Cardiac septum (tissue), 1 donor: ENCODE measurements around the gene CASP8. TPM values are rescaled to one million over a fixed set of nuclear protein-coding genes. Genes with fewer than 3 reads are reported as not detected.
"Not testable (repeated sequence)": the region's sequence is repeated elsewhere in the genome, so short reads cannot be mapped to it uniquely, and the experiment has no call there.

Experiments used
- DNase-seq: peaks from one replicate; pipeline ENCODE4 v3.0.0-alpha.2; 2020; ENCODE audit warnings: low spot score
- intact Hi-C: fragments of 100-400 bp; cut with DNase I; formaldehyde crosslinking; loops from one replicate; pipeline ENCODE4 v1.14.0; 2022
- total RNA-seq: library from RNA; stranded (reverse); fragmentation: NEBNext Ultra II Directional; extraction: Animal tissue kit (Norgen Biotek cat#: 25700); gene quantifications from one replicate; pipeline ENCODE4 v1.2.1, GENCODE V29; 2021
- donor health status: DM: no; HTN: no; CAD: no.

The CASP8 gene
- total RNA-seq, 1 donor from 2014 or later: 4.5 TPM

DNA sequence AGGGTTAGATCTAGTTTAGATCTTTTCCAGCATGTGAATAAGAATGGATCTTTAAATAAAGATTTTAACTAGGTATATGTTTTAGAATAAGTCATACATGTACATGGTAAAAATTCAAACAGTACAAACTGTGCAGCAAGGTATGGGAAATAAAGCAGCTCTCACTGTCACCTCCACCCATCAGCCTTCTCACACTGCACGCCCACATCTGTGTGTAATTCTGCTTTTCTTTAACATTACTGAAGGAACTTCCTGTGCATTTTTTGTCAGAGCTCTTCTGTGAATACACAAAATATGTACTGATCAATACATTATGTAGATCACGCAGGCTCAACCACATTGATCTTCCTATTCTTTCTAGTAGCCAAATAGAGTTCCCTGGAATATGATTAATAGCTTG lies 3.4 kb downstream of the CASP8 start:
- intact Hi-C loops: loop anchor here (10.0 kb wide), 1 partner anchor 191 kb away; the partner anchor contains the start of genes STRADB and TRAK2
- no peak for DNase-seq

- intact Hi-C loops: loop anchor here (10.0 kb wide), 1 partner anchor 190 kb away; the partner anchor contains the start of genes STRADB and TRAK2
Observed at GRCh38 chr2:201264472-201265173, 4.3 kb downstream of the CASP8 start.

GRCh38 chr2:201266629-201267028 lies 6.3 kb downstream of the CASP8 start:
- intact Hi-C loops: loop anchor here (10.0 kb wide), 1 partner anchor 188 kb away; the partner anchor contains the start of genes STRADB and TRAK2
- DNase-seq: no peak

More at GRCh38 chr2:201264472-201265173, 4.3 kb downstream of the CASP8 start:
- no peak for DNase-seq

DNA sequence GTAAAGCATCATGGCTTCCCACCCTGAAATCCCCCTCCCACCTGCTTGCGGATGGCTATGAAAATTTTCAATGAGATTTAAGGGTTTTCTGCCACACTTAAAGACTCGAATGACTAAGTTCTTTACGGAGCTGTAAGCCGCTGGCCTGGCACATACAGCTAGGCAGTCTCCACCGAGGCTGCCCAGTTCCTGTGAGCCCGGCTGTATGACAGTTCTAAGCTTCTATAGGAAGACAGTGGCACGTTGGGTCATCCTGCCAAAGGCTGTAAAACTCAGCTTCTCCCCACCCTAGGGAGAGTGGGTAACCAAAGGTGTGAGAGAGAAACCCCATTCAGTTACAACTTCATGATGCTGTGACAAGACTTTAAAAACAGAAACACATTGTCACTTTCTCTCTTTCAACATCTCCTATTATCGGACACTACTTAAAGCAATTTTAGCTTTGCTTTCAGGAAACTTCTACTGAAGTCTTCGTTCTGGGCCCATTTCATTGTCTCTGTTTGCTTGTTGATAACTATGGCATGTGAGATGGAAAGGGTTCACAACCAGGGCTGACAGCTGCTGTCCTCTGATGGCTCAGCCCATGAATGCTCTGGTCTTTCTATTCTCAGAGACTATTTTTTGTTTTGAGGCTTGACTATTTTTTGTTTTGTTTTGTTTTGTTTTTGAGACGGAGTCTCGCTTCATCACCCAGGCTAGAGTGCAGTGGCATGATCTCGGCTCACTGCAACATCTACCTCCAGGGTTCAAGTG lies 7.1 kb downstream of the CASP8 start:
- no peak for DNase-seq
- intact Hi-C loops: loop anchor here (10.0 kb wide), 1 partner anchor 187 kb away; the partner anchor contains the start of genes STRADB and TRAK2

- no peak for DNase-seq
- intact Hi-C loops: loop anchor here (10.0 kb wide), 1 partner anchor 185 kb away; the partner anchor contains the start of genes STRADB and TRAK2
Observed at GRCh38 chr2:201269764-201270163, 9.4 kb downstream of the CASP8 start.

DNA sequence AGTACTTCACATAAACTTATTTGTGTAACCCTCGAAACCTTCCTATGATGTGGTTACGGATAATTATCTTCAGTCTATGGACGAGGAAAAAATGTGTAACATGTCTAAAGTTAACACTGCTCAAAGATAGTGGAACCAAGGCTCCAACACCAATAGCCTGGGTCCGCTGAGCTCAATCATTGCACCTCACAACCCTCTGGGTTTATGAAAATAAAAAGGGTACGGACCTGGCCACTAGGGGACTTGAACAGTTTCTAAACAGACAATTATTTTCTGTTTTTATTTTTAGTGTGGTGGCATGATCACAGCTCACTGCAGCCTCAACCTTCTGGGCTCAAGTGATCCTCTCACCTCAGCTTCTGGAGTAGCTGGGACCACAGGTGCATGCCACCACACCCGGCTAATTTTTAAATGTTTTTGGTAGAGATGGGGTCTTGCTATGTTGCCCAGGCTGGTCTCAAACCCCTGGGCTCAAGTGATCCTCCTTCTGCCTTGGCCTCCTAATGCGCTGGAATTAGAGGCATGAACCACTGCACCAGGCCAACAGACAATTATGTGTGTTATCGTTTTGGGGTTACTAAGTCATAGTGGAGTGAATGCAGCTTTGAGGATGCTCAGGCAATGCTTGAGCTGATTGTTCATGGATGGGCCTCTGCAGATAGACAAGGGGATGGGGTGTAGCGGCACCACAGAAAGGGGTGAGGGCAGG lies 10.1 kb downstream of the CASP8 start:
- intact Hi-C loops: no loop called here
- DNase-seq: no peak

DNA sequence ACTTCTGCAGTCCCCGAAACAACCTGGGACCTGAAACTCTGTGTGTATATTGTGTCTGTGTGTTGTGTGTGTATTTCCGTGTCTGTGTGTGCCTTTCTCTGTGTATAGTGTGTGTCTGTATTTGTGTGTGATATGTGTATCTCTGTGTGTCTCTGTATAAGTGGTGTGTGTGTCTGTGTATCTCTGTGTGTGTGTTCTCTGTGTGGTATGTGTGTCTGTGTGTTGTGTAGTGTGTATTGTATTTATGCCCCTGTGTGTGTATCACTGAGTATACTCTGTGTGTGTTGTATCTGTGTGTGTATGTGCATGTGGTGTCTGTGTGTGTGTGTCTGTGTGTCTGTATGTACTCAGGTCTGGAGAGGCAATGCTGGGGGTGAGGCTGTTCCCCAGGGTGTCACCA lies 11.6 kb downstream of the CASP8 start:
- intact Hi-C loops: no loop called here
- no peak for DNase-seq

DNA sequence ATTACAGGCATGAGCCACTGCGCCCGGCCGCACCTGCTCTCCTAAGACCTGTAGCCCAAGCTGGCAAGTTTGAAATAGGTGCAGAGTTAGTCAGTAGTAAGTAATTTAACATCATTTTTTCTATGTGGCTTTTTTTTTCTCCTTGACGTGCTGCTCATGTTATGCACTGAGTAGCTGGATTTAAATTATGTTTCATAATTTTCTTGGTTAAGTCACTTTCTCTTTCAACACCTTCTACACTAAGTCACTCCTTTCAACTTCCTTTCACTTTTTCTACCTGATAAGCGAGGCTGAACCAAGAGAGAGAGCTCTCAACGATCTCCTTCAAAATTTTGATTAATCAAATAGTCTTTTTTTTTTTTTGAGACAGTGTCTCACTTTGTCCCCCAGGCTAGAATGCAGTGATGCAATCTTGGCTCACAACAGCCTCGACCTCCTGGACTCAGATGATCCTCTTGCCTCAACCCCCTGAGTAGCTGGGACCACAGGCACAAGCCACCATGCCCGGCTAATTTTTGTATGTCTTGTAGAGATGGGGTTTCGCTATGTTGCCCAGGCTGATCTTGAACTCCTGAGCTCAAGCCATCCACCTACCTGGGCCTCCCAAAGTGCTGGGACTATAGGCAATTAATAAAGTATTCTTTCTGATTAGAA lies 13.1 kb downstream of the CASP8 start:
- intact Hi-C loops: no loop called here
- no peak for DNase-seq

DNA sequence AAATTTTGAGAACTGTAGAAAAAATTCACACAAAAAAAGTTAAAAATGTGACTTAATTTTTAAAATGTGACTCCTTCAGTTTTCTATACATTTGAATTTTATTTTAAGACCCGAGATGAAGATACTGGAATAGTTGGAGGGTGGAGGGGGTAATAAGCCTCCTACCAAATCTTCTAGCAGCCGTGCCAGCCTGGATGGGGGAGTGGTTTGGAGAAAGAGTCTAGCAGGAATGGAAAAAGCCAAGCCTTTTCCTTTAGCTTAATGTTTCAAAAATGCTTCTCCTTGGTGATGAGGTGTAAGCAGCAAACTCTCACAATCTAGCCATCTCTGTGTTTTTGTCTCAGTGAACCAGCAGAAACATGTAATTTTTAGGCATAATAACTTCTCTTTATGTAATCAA lies 14.7 kb downstream of the CASP8 start:
- intact Hi-C loops: no loop called here

GRCh38 chr2:201275990-201276389 lies 15.7 kb downstream of the CASP8 start:
- intact Hi-C loops: no loop called here
- DNase-seq: no peak

More for the DNA sequence above, 14.7 kb downstream of the CASP8 start:
- DNase-seq: no peak

DNA sequence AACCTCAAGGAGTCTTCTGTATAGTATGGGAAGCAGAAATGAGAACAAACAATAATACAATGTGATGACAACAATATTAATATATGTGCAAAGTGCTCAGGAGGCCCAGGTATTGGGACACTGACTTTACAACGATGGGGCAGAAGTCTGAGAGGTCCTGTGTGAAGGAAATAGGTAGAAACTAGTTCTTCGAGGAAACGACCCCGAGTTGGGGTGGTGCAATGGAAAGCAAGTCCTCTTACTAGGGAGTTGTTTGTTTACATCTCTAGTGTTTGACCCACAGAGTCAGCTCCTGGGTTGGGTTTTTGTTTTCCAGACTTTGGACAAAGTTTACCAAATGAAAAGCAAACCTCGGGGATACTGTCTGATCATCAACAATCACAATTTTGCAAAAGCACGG lies 16.2 kb downstream of the CASP8 start:
- no peak for DNase-seq
- intact Hi-C loops: no loop called here

GRCh38 chr2:201279079-201279478 lies 18.7 kb downstream of the CASP8 start:
- no peak for DNase-seq
- intact Hi-C loops: no loop called here

DNA sequence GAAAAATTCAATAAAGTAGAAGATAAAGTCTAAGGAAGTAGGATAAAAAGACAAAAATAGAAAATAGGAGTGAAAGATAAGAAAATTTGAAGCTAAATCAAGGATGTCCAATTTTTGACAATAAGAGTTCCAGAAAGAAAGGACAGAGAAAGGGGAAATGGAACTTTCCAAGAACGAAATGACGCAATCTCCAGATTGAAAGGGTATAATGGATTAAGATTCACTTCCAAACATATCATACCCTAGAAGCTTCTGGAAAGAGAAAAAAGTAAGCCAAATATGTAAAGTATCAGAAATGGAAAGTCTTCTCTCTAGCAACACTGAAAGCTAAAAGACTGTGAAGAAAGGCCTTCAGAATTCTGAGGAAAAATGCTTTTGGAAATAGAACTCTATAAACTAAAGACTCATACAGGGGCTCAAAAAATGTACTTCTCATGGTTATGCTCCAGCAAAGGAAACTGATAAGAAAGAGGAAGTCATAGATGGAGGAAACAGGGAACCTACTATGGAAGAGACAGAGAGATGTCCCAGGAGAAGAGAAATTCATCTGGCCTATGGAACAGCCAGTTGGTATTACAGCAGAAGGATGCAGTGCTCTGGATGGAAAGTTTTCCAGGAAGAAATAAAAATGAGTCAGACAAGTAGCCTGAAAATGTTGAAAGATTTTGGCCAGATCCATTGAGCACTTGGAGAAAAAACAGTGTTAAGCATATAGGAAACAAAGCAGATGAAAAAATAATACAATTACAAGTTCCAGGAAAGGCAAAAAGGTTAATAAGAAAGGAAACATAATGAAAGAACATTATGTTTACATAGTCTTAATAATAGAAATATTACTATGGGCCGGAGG lies 20.1 kb downstream of the CASP8 start:
- no peak for DNase-seq
- intact Hi-C loops: no loop called here

DNA sequence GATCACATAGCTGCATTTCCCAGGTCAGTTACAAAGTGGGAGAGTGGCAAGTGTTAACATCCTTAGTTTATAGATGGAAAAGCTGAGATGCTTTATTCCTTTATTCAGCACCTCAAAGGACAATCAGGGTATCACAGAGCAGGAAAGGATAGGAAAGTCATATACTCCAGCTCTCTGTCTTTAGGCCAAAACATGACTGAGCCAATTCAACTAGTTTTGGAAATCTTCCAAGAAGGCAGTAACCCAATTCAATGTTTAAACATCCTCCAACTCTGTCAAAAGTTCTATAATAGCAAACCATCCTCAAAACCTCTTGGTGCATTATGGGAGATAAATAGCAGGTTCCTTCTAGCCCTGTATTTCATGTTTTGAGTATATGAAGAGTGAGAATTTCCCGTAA lies 25.2 kb downstream of the CASP8 start:
- intact Hi-C loops: no loop called here
- DNase-seq: no peak

GRCh38 chr2:201290457-201291148 lies 30.3 kb downstream of the CASP8 start:
- intact Hi-C loops, DNase-seq: not testable (repeated sequence)

DNA sequence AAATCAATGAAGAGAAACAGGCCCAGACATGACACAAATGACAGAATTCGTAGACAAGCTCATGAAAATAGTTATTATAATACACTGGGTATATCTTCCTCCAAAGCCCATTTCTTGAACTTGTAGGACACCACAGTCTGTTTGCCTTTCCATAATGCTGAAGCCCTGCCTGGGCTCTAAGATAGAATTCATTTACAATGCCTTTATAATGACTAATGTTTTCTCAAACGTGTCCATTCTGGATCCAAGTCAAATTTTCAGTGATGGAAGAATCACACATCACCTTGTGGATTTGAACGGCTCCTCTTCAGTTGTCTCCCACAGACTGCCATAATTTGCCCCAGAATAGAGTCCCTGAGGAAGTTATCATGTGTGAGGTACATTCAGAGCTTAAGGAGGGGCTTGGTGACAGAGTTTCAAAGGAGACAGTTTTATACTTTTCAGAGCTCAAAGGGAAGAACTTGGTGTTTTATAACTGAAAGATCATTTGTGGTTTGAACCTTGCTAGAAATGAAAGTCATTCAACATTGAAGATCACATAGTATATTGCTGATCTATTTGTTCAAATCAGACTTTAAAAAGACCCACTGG lies 38.2 kb downstream of the CASP8 start:
- intact Hi-C loops: no loop called here
- no peak for DNase-seq

- DNase-seq, intact Hi-C loops: not testable (repeated sequence)
Observed at GRCh38 chr2:201299929-201300328, 39.6 kb downstream of the CASP8 start.

DNA sequence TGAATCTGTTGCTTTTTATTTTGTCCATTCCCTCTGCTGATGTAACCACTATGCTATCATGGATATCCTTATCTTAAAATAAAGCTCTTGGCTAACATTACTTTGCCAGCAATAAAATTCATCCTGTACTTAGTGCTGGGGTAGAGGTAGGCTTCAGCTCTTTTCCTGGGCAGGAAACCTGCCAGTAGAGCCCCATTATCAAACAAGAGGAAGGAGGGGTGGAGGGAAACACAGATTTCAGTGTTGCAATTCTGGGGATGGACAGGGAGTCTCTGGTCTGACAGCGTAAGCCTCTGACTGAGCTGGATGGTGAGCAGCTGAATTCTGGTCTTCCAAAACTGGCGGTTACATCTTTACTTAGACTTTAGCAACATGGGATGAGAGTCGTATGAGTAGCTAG lies 47.5 kb downstream of the CASP8 start:
- intact Hi-C loops: no loop called here
- DNase-seq: no peak
